Loucy (cell line): ENCODE data around the gene ACAA2.
"Not testable (repeated sequence)": the region's sequence is repeated elsewhere in the genome, so short reads cannot be mapped to it uniquely, and the experiment has no call there.

ENCODE experiments used
- H2AFZ ChIP-seq: fragments of 200-600 bp; sonication (generic); 2 replicates; pipeline ENCODE4 v1.6.0; 2016; ENCODE audit warnings: antibody characterized with exemption, mild to moderate bottlenecking, low read length, moderate library complexity
- H3F3A ChIP-seq: fragments of 200-600 bp; 2 replicates; pipeline ENCODE4 v1.6.0; 2016; ENCODE audit warnings: antibody characterized with exemption, low read depth, mild to moderate bottlenecking
- H3K27me3 ChIP-seq: fragments of 200-600 bp; sonication (generic); 2 replicates; pipeline ENCODE4 v1.6.1; 2014; ENCODE audit warnings: low read length, mild to moderate bottlenecking; ENCODE audit not compliant: insufficient read depth, poor library complexity, severe bottlenecking
- H3K36me3 ChIP-seq: fragments of 200-600 bp; sonication (generic); 2 replicates; pipeline ENCODE4 v1.6.1; 2016; ENCODE audit warnings: low read length; ENCODE audit not compliant: insufficient read depth
- H3K4me1 ChIP-seq: fragments of 200-600 bp; sonication (generic); 2 replicates; pipeline ENCODE4 v1.5.1; 2014; ENCODE audit warnings: low read length, mild to moderate bottlenecking; ENCODE audit not compliant: insufficient read depth, poor library complexity, severe bottlenecking
- H3K4me2 ChIP-seq: fragments of 200-600 bp; sonication (generic); 2 replicates; pipeline ENCODE4 v1.6.0; 2014; ENCODE audit warnings: antibody characterized with exemption, low read length, low read depth, mild to moderate bottlenecking; ENCODE audit not compliant: poor library complexity, severe bottlenecking
- H3K4me3 ChIP-seq: fragments of 200-600 bp; sonication (generic); 2 replicates; pipeline ENCODE4 v1.5.1; 2014; ENCODE audit warnings: low read length, mild to moderate bottlenecking, mixed read lengths; ENCODE audit not compliant: poor library complexity, severe bottlenecking
- H3K79me2 ChIP-seq: fragments of 200-600 bp; sonication (generic); 2 replicates; pipeline ENCODE4 v1.6.1; 2014; ENCODE audit warnings: low read length; ENCODE audit not compliant: insufficient read depth
- H3K9ac ChIP-seq: fragments of 200-600 bp; sonication (generic); 2 replicates; pipeline ENCODE4 v1.6.0; 2014; ENCODE audit warnings: mild to moderate bottlenecking, low read depth, low read length, moderate library complexity; ENCODE audit not compliant: poor library complexity, severe bottlenecking
- H3K9me2 ChIP-seq: fragments of 200-600 bp; sonication (generic); replicated peaks from 2 replicates; pipeline ENCODE4 v1.6.1; 2016; ENCODE audit warnings: low read depth, low read length, mixed read lengths
- H3K9me3 ChIP-seq: fragments of 200-600 bp; sonication (generic); 2 replicates; pipeline ENCODE4 v1.6.1; 2014; ENCODE audit warnings: mild to moderate bottlenecking, antibody characterized with exemption, low read length, low read depth; ENCODE audit not compliant: insufficient read depth
- H4K20me1 ChIP-seq: fragments of 200-600 bp; sonication (generic); 2 replicates; pipeline ENCODE4 v1.6.0; 2014; ENCODE audit warnings: antibody characterized with exemption, low read length, mild to moderate bottlenecking; ENCODE audit not compliant: insufficient read depth, poor library complexity, severe bottlenecking
- EZH2phosphoT487 ChIP-seq: fragments of 200-600 bp; IDR thresholded peaks from 2 replicates; pipeline ENCODE4 v1.6.1; 2018; ENCODE audit warnings: antibody characterized with exemption, mild to moderate bottlenecking, moderate library complexity, borderline replicate concordance
- TF ChIP-seq, protein P1 (sequence below): fragments of 200-600 bp; sonication (generic); conservative IDR thresholded peaks from 2 replicates; pipeline ENCODE4 v1.5.1; 2014; ENCODE audit warnings: mild to moderate bottlenecking, antibody characterized with exemption, low read length

Gene ACAA2

DNA sequence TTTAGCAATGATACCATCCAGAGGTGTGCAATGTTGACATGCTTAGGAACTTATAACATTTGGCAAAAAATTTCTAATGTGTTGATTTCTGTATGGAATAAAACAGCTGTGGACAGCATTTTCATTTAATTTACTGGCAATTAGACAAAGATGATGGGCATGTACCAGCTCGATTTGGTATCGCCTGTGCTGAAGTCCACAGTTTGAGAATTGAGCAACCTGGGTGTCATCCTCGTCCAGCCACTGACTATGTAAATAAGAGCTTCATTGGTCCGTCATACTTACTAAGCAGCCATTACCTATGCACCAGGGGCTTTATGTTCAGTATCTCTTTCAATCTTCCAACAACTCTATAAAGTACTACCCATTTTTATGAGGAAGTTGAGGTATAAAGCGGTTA lies 24.6 kb upstream of the ACAA2 start:
- Histone ChIP-seq H3K9me2 (no peaks in the 10 kb centered on the region), H4K20me1 (no peaks in the 10 kb centered on the region), H3K4me2 (no peak overlapping the region), H3K4me1 (no peaks in the 10 kb centered on the region), H3F3A (no peaks in the 10 kb centered on the region), H3K9ac (no peak overlapping the region), H2AFZ (no peak overlapping the region), H3K4me3 (no peak overlapping the region), H3K36me3 (no peaks in the 10 kb centered on the region), H3K79me2 (no peaks in the 10 kb centered on the region), H3K9me3 (no peaks in the 10 kb centered on the region), H3K27me3 (no peaks in the 10 kb centered on the region)
- TF ChIP-seq EZH2phosphoT487 = no peak
- TF ChIP-seq, protein P1, sequence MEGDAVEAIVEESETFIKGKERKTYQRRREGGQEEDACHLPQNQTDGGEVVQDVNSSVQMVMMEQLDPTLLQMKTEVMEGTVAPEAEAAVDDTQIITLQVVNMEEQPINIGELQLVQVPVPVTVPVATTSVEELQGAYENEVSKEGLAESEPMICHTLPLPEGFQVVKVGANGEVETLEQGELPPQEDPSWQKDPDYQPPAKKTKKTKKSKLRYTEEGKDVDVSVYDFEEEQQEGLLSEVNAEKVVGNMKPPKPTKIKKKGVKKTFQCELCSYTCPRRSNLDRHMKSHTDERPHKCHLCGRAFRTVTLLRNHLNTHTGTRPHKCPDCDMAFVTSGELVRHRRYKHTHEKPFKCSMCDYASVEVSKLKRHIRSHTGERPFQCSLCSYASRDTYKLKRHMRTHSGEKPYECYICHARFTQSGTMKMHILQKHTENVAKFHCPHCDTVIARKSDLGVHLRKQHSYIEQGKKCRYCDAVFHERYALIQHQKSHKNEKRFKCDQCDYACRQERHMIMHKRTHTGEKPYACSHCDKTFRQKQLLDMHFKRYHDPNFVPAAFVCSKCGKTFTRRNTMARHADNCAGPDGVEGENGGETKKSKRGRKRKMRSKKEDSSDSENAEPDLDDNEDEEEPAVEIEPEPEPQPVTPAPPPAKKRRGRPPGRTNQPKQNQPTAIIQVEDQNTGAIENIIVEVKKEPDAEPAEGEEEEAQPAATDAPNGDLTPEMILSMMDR = no peak

DNA sequence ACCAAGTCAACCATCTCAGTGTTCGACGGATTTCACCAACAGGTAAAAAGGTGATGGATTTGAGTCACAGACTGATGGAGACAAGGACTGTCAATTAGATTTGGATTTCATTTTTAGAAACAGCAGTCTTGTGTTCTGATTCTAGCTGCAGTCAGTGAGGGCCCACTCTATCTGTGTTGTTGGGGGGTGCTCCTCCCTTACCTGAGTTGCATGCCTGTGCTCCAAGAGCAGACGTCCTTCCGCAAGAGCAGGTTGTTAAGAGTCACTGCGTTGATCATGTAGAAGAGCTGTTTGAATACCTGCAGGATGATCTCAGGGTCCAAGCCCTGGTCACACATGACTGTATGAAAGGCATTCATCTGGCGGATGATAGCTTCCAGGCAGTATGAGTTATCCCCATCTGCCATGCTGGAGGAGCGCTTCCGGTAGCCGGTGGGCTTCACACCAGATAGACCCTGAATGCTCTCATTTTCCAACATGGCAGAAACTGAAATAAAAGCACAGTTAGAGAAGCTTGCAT lies 24.0 kb upstream of the ACAA2 start:
- H3K4me1 ChIP-seq, H3K9ac ChIP-seq, H3K9me3 ChIP-seq, H3K9me2 ChIP-seq, H3K27me3 ChIP-seq, H3K79me2 ChIP-seq, H3K4me2 ChIP-seq, H3K36me3 ChIP-seq, H2AFZ ChIP-seq, H4K20me1 ChIP-seq, H3F3A ChIP-seq, H3K4me3 ChIP-seq: not testable (repeated sequence)

DNA sequence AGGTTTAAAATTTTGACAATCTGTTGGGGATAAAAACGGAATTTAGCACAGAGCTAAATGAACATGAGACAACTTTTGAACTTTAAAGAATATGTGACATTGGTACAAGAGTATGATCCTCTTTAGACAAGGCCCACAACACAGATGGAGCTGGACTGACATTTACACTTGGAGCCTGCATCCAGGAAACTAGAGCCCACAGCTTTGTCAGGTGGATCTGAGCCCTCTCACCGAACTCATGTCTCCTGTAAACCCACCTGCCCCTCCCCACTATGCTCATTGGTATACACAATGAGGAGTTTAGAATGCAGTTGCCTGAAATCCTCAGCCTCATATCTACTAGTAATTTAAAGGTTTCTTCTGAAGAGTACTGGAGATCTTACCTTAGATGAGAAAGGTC lies 22.1 kb upstream of the ACAA2 start:
- Histone ChIP-seq H3K9ac (no peak overlapping the region), H3K4me1 (no peaks in the 10 kb centered on the region), H3K79me2 (no peaks in the 10 kb centered on the region), H3F3A (no peaks in the 10 kb centered on the region), H3K9me2 (no peaks in the 10 kb centered on the region), H3K4me3 (no peak overlapping the region), H2AFZ (no peak overlapping the region), H3K36me3 (no peaks in the 10 kb centered on the region), H4K20me1 (no peaks in the 10 kb centered on the region), H3K9me3 (no peaks in the 10 kb centered on the region), H3K27me3 (no peaks in the 10 kb centered on the region), H3K4me2 (no peak overlapping the region)
- TF ChIP-seq, protein P1 = no peak
- TF ChIP-seq EZH2phosphoT487 = no peak

DNA sequence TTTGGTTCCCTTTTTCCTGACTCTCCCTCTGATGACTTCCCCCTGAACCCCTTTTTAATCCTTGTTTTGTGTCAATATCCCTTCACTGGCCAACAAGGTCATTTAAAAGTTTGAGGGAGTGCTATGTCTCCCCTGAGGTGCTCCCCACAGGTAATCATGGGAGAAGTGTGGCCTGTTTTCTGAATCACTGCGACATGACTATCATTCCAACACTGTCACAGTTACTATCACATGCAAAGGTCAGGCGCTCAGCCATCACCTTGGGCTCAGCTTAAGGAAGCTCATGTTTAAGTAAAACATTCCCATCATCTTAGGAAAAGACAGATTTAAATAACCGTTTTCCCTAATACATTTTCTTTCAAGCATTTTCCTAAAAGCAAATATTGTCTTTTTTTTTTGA lies 20.9 kb upstream of the ACAA2 start:
- TF ChIP-seq, protein P1 = no peak
- TF ChIP-seq EZH2phosphoT487 = no peak
- Histone ChIP-seq H3K4me1 (no peaks in the 10 kb centered on the region), H3F3A (no peaks in the 10 kb centered on the region), H3K9me3 (no peaks in the 10 kb centered on the region), H3K4me3 (no peak overlapping the region), H3K9ac (no peak overlapping the region), H3K36me3 (no peaks in the 10 kb centered on the region), H3K27me3 (no peaks in the 10 kb centered on the region), H3K9me2 (no peaks in the 10 kb centered on the region), H2AFZ (no peak overlapping the region), H3K79me2 (no peaks in the 10 kb centered on the region), H3K4me2 (no peak overlapping the region), H4K20me1 (no peaks in the 10 kb centered on the region)
